Loucy (cell line): ENCODE measurements around the gene MCEMP1.

Experiments used
- H2AFZ ChIP-seq: fragments of 200-600 bp; sonication (generic); 2 replicates; pipeline ENCODE4 v1.6.0; 2016; ENCODE audit warnings: antibody characterized with exemption, mild to moderate bottlenecking, low read length, moderate library complexity
- H3F3A ChIP-seq: fragments of 200-600 bp; 2 replicates; pipeline ENCODE4 v1.6.0; 2016; ENCODE audit warnings: antibody characterized with exemption, low read depth, mild to moderate bottlenecking
- H3K27me3 ChIP-seq: fragments of 200-600 bp; sonication (generic); 2 replicates; pipeline ENCODE4 v1.6.1; 2014; ENCODE audit warnings: low read length, mild to moderate bottlenecking; ENCODE audit not compliant: insufficient read depth, poor library complexity, severe bottlenecking
- H3K36me3 ChIP-seq: fragments of 200-600 bp; sonication (generic); 2 replicates; pipeline ENCODE4 v1.6.1; 2016; ENCODE audit warnings: low read length; ENCODE audit not compliant: insufficient read depth
- H3K4me1 ChIP-seq: fragments of 200-600 bp; sonication (generic); 2 replicates; pipeline ENCODE4 v1.5.1; 2014; ENCODE audit warnings: low read length, mild to moderate bottlenecking; ENCODE audit not compliant: insufficient read depth, poor library complexity, severe bottlenecking
- H3K4me2 ChIP-seq: fragments of 200-600 bp; sonication (generic); 2 replicates; pipeline ENCODE4 v1.6.0; 2014; ENCODE audit warnings: antibody characterized with exemption, low read length, low read depth, mild to moderate bottlenecking; ENCODE audit not compliant: poor library complexity, severe bottlenecking
- H3K4me3 ChIP-seq: fragments of 200-600 bp; sonication (generic); 2 replicates; pipeline ENCODE4 v1.5.1; 2014; ENCODE audit warnings: low read length, mild to moderate bottlenecking, mixed read lengths; ENCODE audit not compliant: poor library complexity, severe bottlenecking
- H3K79me2 ChIP-seq: fragments of 200-600 bp; sonication (generic); 2 replicates; pipeline ENCODE4 v1.6.1; 2014; ENCODE audit warnings: low read length; ENCODE audit not compliant: insufficient read depth
- H3K9ac ChIP-seq: fragments of 200-600 bp; sonication (generic); 2 replicates; pipeline ENCODE4 v1.6.0; 2014; ENCODE audit warnings: mild to moderate bottlenecking, low read depth, low read length, moderate library complexity; ENCODE audit not compliant: poor library complexity, severe bottlenecking
- H3K9me2 ChIP-seq: fragments of 200-600 bp; sonication (generic); replicated peaks from 2 replicates; pipeline ENCODE4 v1.6.1; 2016; ENCODE audit warnings: low read depth, low read length, mixed read lengths
- H3K9me3 ChIP-seq: fragments of 200-600 bp; sonication (generic); 2 replicates; pipeline ENCODE4 v1.6.1; 2014; ENCODE audit warnings: mild to moderate bottlenecking, antibody characterized with exemption, low read length, low read depth; ENCODE audit not compliant: insufficient read depth
- H4K20me1 ChIP-seq: fragments of 200-600 bp; sonication (generic); 2 replicates; pipeline ENCODE4 v1.6.0; 2014; ENCODE audit warnings: antibody characterized with exemption, low read length, mild to moderate bottlenecking; ENCODE audit not compliant: insufficient read depth, poor library complexity, severe bottlenecking
- EZH2phosphoT487 ChIP-seq: fragments of 200-600 bp; IDR thresholded peaks from 2 replicates; pipeline ENCODE4 v1.6.1; 2018; ENCODE audit warnings: antibody characterized with exemption, mild to moderate bottlenecking, moderate library complexity, borderline replicate concordance
- TF ChIP-seq, protein P1 (sequence below): fragments of 200-600 bp; sonication (generic); conservative IDR thresholded peaks from 2 replicates; pipeline ENCODE4 v1.5.1; 2014; ENCODE audit warnings: mild to moderate bottlenecking, antibody characterized with exemption, low read length

The MCEMP1 gene

DNA sequence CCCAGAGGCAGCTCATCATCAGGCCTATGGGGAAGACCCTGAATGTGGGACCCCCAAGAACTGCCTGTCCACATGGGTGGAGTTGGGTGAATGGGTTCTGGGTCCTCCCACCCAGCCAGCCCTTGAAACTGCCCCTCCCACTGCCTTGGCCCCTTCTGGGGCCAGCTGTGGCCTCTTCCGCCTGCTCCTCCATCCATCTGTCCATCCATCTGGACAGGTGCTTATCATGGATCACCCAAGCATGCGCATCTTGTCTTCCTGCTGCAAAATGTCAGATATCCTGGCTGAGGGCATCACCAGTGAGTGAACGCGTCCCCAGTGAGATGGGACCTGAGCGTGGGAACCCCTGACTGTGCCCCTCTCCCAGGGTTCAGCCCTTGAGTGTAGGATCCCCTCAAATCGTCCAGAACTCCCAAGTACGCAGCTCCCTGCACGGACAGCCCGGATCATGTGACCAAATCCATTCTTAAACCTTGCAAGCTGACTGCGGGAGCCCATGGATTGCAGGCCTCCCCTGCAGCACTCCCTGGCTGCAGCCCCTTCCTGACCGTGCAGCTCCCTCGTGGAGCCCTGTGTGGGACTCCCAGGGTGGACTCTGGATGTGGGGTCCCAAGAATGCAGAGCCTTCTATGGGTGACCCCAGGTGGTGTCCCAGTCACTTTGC lies 38.0 kb upstream of the MCEMP1 start:
- no peaks in the 10 kb centered on the region for H3K79me2 ChIP-seq
- no peaks in the 10 kb centered on the region for H3K9me2 ChIP-seq
- no peak for TF ChIP-seq EZH2phosphoT487
- TF ChIP-seq, protein P1, sequence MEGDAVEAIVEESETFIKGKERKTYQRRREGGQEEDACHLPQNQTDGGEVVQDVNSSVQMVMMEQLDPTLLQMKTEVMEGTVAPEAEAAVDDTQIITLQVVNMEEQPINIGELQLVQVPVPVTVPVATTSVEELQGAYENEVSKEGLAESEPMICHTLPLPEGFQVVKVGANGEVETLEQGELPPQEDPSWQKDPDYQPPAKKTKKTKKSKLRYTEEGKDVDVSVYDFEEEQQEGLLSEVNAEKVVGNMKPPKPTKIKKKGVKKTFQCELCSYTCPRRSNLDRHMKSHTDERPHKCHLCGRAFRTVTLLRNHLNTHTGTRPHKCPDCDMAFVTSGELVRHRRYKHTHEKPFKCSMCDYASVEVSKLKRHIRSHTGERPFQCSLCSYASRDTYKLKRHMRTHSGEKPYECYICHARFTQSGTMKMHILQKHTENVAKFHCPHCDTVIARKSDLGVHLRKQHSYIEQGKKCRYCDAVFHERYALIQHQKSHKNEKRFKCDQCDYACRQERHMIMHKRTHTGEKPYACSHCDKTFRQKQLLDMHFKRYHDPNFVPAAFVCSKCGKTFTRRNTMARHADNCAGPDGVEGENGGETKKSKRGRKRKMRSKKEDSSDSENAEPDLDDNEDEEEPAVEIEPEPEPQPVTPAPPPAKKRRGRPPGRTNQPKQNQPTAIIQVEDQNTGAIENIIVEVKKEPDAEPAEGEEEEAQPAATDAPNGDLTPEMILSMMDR: no peak
- no peaks in the 10 kb centered on the region for H3K27me3 ChIP-seq
- H3K9me3 ChIP-seq: no peaks in the 10 kb centered on the region
- H4K20me1 ChIP-seq: no peaks in the 10 kb centered on the region
- no peaks in the 10 kb centered on the region for H3K36me3 ChIP-seq
- H3F3A ChIP-seq: no peaks in the 10 kb centered on the region
- H3K4me3 ChIP-seq: no peak overlapping the region
- no peak overlapping the region for H2AFZ ChIP-seq
- H3K9ac ChIP-seq: no peak overlapping the region
- no peak overlapping the region for H3K4me2 ChIP-seq
- H3K4me1 ChIP-seq: no peaks in the 10 kb centered on the region

- Histone ChIP-seq H3K4me1 (no peaks in the 10 kb centered on the region), H3K9me3 (no peaks in the 10 kb centered on the region), H3F3A (no peaks in the 10 kb centered on the region), H2AFZ (no peak overlapping the region), H3K9me2 (no peaks in the 10 kb centered on the region), H3K36me3 (no peaks in the 10 kb centered on the region), H3K4me3 (no peak overlapping the region), H3K4me2 (no peak overlapping the region), H4K20me1 (no peaks in the 10 kb centered on the region), H3K27me3 (no peaks in the 10 kb centered on the region), H3K79me2 (no peaks in the 10 kb centered on the region), H3K9ac (no peak overlapping the region)
- TF ChIP-seq, protein P1: no peak
Observed at GRCh38 chr19:7639863-7640348, 37.0 kb upstream of the MCEMP1 start.

- Histone ChIP-seq H3K4me3 (no peak overlapping the region), H3K4me2 (no peak overlapping the region), H3K4me1 (no peaks in the 10 kb centered on the region), H3F3A (no peaks in the 10 kb centered on the region), H2AFZ (no peak overlapping the region), H3K9ac (no peak overlapping the region), H3K9me2 (no peaks in the 10 kb centered on the region), H3K36me3 (no peaks in the 10 kb centered on the region), H4K20me1 (no peaks in the 10 kb centered on the region), H3K79me2 (no peaks in the 10 kb centered on the region), H3K9me3 (no peaks in the 10 kb centered on the region), H3K27me3 (no peaks in the 10 kb centered on the region)
- TF ChIP-seq, protein P1: no peak
- TF ChIP-seq EZH2phosphoT487: no peak
Observed at GRCh38 chr19:7640803-7641202, 36.1 kb upstream of the MCEMP1 start.
